ENCODE measurements around the gene SORBS2.

The SORBS2 gene

DNA sequence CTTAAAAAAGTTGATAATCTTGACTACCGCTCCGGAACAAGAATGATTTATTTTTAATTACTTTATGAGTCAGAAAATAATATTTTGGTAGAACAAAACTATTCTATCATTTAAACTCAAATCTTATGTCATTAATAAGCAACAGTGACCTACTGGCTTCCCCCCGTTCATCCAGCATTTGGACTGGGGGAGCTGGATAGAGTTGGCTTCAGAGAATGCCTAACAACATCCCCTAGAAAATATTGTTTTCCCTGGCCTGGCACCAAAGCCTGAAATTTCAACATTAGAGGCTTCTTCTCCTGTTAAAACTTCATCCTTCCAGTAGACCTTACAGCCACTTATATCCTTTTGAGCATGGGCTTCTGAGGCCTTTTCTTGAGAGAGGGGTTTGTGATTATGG lies 221.0 kb downstream of the SORBS2 start:
- no peaks in the 10 kb centered on the region for H3K79me2 ChIP-seq (ENCODE audit: insufficient read depth, low read length)
- H3K27ac ChIP-seq (ENCODE audit: low read length), result no peak overlapping the region
- H3K9ac ChIP-seq (ENCODE audit: low read depth, low read length), result no peak overlapping the region
- no peak overlapping the region for H3K4me3 ChIP-seq (ENCODE audit: low read depth in 1 of 2, low read length in 2 of 2)
- no peaks in the 10 kb centered on the region for H4K20me1 ChIP-seq (ENCODE audit: insufficient read depth, low read length)
- no peak overlapping the region for H3K4me2 ChIP-seq (ENCODE audit: insufficient read depth, low read length)
- no peak for DNase-seq
- ATAC-seq (ENCODE audit: insufficient read depth, low read depth), result no peak
- no peaks in the 10 kb centered on the region for H3K4me1 ChIP-seq (ENCODE audit: insufficient read depth, low read length)
- H3K27me3 ChIP-seq (ENCODE audit: insufficient read depth, low read length, poor library complexity), result no peaks in the 10 kb centered on the region
- TF ChIP-seq EZH2 (IDR thresholded peaks at IDR 0.05; ENCODE audit: borderline replicate concordance, low read depth, low read length, severe bottlenecking), result no peak
- TF ChIP-seq, protein P1, sequence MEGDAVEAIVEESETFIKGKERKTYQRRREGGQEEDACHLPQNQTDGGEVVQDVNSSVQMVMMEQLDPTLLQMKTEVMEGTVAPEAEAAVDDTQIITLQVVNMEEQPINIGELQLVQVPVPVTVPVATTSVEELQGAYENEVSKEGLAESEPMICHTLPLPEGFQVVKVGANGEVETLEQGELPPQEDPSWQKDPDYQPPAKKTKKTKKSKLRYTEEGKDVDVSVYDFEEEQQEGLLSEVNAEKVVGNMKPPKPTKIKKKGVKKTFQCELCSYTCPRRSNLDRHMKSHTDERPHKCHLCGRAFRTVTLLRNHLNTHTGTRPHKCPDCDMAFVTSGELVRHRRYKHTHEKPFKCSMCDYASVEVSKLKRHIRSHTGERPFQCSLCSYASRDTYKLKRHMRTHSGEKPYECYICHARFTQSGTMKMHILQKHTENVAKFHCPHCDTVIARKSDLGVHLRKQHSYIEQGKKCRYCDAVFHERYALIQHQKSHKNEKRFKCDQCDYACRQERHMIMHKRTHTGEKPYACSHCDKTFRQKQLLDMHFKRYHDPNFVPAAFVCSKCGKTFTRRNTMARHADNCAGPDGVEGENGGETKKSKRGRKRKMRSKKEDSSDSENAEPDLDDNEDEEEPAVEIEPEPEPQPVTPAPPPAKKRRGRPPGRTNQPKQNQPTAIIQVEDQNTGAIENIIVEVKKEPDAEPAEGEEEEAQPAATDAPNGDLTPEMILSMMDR (IDR thresholded peaks at IDR 0.05; ENCODE audit: borderline replicate concordance, extremely low read depth, low read length, poor library complexity, severe bottlenecking), result no peak
- no peaks in the 10 kb centered on the region for H3K36me3 ChIP-seq (ENCODE audit: insufficient read depth, low read length)
- H2AFZ ChIP-seq (ENCODE audit: low read depth, low read length), result no peak overlapping the region
- no peaks in the 10 kb centered on the region for H3K9me3 ChIP-seq (ENCODE audit: insufficient read depth, low read length, severe bottlenecking)

DNA sequence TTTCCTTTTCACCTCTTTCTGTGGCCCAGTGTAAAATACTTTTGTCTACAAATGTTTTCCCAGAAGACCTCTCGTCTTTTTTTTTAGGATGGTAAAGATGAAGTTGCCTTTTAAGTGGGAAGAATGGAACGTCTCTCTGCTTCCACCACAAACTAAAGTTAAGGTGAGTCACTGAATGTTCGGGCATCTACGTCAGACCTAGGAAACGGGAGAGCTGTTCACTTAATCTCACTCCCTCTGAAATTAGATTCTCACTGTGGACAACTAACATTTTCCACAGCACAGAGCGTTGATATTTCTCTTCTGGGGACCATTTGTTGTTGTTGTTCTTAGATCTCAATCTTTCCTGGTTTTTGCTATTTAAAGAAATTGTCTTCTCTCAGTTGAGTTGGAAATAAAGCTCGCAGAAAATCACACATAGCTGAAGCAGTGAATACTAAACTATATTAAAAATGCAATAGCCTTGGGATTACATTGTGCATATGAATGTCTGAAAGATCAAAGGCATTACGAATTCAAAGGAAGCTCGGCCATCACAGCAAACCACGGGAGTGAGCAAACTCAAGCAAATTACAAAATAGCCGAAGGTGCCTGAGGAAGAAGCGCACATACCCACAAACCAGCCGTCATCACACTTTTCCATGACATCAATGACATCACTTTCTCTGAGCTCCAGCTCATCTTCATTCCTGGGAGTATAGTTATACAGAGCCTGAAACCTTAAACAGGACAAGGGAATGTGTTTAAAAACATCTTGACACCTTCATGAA lies 222.7 kb downstream of the SORBS2 start:
- Histone ChIP-seq H3K79me2 (ENCODE audit: insufficient read depth, low read length) (no peaks in the 10 kb centered on the region), H3K4me2 (ENCODE audit: insufficient read depth, low read length) (no peak overlapping the region), H3K27ac (ENCODE audit: low read length) (no peak overlapping the region), H4K20me1 (ENCODE audit: insufficient read depth, low read length) (no peaks in the 10 kb centered on the region), H3K4me1 (ENCODE audit: insufficient read depth, low read length) (no peaks in the 10 kb centered on the region), H3K36me3 (ENCODE audit: insufficient read depth, low read length) (no peaks in the 10 kb centered on the region), H2AFZ (ENCODE audit: low read depth, low read length) (no peak overlapping the region), H3K9me3 (ENCODE audit: insufficient read depth, low read length, severe bottlenecking) (no peaks in the 10 kb centered on the region), H3K27me3 (ENCODE audit: insufficient read depth, low read length, poor library complexity) (no peaks in the 10 kb centered on the region), H3K4me3 (ENCODE audit: low read depth in 1 of 2, low read length in 2 of 2) (no peak overlapping the region), H3K9ac (ENCODE audit: low read depth, low read length) (no peak overlapping the region)
- no peak for DNase-seq
- TF ChIP-seq, protein P1 (IDR thresholded peaks at IDR 0.05; ENCODE audit: borderline replicate concordance, extremely low read depth, low read length, poor library complexity, severe bottlenecking), result no peak
- TF ChIP-seq EZH2 (IDR thresholded peaks at IDR 0.05; ENCODE audit: borderline replicate concordance, low read depth, low read length, severe bottlenecking), result no peak
- no peak for ATAC-seq (ENCODE audit: insufficient read depth, low read depth)

DNA sequence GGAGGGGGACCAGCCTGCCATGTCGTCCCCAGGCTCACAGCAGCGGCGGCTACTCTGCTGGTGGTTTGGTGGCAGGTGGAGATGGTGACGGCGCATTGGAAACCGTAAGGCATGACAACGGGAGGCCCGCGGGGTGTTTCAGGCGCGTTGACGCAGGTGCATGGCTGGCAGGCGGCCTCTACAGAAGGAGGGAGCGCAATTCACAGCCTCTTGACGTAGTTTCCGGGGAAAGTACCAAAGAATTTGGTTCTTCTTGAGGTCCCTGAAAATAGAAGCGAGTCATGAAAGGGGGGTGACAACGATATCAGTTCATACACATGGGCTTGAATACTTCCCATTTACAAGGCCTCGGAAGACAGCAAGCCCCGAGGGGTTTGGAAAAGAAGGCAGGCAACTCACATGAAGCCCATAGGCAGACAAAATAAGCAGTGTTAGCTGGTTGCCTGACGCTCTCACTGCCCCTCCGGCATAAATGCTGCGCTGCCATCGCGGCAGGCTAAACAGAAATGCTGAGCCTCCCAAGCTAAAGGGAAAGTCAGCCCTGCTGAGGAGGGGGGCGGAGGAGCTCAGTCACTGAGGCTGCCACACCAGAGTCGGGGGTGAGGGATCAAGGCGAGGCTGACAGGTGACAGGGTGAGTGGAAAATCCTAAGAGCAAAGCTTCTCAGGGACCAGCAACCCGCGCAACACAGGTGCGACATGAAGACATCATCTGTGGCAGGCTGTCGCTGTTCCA lies 224.4 kb downstream of the SORBS2 start:
- Histone ChIP-seq H3K27ac (ENCODE audit: low read length) (no peak overlapping the region), H3K4me2 (ENCODE audit: insufficient read depth, low read length) (no peak overlapping the region), H3K36me3 (ENCODE audit: insufficient read depth, low read length) (no peaks in the 10 kb centered on the region), H3K9me3 (ENCODE audit: insufficient read depth, low read length, severe bottlenecking) (no peaks in the 10 kb centered on the region), H3K9ac (ENCODE audit: low read depth, low read length) (no peak overlapping the region), H3K4me3 (ENCODE audit: low read depth in 1 of 2, low read length in 2 of 2) (no peak overlapping the region), H3K27me3 (ENCODE audit: insufficient read depth, low read length, poor library complexity) (no peaks in the 10 kb centered on the region), H4K20me1 (ENCODE audit: insufficient read depth, low read length) (no peaks in the 10 kb centered on the region), H3K4me1 (ENCODE audit: insufficient read depth, low read length) (no peaks in the 10 kb centered on the region), H2AFZ (ENCODE audit: low read depth, low read length) (no peak overlapping the region), H3K79me2 (ENCODE audit: insufficient read depth, low read length) (no peaks in the 10 kb centered on the region)
- TF ChIP-seq EZH2 (IDR thresholded peaks at IDR 0.05; ENCODE audit: borderline replicate concordance, low read depth, low read length, severe bottlenecking), result no peak
- TF ChIP-seq, protein P1 (IDR thresholded peaks at IDR 0.05; ENCODE audit: borderline replicate concordance, extremely low read depth, low read length, poor library complexity, severe bottlenecking), result no peak
- DNase-seq (no peak), ATAC-seq (ENCODE audit: insufficient read depth, low read depth) (no peak)

Data from DND-41 (cell line).